ENCODE measurements around the gene BIRC6. TPM values are rescaled to one million over a fixed set of nuclear protein-coding genes. Genes with fewer than 3 reads are reported as not detected.
A peak's percentile ranks its signal among the peaks of the same experiment; 100 is the strongest.
"Not testable (repeated sequence)": the region's sequence is repeated elsewhere in the genome, so short reads cannot be mapped to it uniquely, and the experiment has no call there.

BIRC6 gene
- total RNA-seq: 35.7 TPM
- long read RNA-seq, partial matches to known transcripts: 0 of 2 reads
- long read RNA-seq, other reads (novel, unspliced or antisense): 2 of 2 reads

DNA sequence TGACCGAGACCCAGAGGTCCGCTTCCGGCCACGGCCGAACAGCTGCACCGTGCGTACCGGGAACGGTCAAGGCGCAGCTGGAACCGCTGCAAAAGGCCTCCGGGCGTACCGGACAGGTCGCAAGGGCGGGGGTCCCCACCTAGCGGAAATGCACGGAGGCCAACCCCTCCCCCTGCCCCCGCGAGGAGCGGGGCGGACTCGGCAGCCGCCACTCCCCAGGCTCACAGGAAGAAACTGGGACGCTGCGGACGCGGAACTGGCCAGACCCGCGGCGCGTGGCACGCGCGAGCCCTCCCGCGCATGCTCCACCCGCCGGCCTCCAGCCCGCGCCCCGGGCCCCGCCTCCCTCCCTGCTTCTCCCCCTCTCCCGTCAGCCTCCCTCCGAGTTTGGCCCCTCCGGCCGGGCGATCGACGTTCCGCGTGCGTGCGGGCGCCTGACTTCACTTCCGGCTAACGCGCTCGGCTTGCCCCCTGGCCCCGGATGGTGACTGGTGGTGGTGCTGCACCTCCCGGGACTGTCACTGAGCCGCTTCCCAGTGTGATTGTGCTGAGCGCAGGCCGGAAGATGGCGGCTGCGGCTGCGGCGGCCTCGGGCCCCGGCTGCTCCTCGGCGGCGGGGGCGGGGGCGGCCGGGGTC is at the start of gene BIRC6:
Gene BIRC6 (plus strand): TSS at position 343 of the 637 bp plus-strand sequence. CDS start 139 bp downstream, at position 482.
- intact Hi-C loops (cut with DNase I): no loop called here

DNA sequence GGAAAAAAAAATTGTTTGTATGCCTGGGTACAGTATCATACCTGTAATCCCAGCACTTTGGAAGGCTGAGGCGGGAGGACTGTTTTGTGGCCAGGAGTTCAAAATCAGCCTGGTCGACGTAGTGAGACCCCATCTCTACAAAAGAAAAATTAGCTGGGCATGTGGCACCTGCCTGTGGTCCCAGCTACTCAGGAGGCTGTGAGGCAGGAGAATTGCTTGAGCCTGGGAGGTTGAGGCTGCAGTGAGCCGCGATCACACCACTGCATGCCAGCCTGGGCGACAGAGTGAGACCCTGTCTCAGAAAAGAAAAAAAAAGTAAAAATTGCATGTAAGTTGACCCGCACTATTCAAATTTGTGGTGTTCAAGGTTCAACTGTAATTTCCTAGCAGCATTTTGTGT is 46.2 kb upstream of the BIRC6 start:
- intact Hi-C loops (cut with DNase I): no loop called here
- ATAC-seq (no peak), DNase-seq (ENCODE audit: missing footprints) (no peak)

More for the DNA sequence above, at the start of gene BIRC6:
- DNase-seq (ENCODE audit: missing footprints) (peak; percentile 99), ATAC-seq (peak; percentile 98)

GRCh38 chr2:32314886-32315285 is 41.9 kb upstream of the BIRC6 start:
- intact Hi-C loops (cut with DNase I): no loop called here
- DNase-seq (ENCODE audit: missing footprints) (no peak), ATAC-seq (no peak)

DNA sequence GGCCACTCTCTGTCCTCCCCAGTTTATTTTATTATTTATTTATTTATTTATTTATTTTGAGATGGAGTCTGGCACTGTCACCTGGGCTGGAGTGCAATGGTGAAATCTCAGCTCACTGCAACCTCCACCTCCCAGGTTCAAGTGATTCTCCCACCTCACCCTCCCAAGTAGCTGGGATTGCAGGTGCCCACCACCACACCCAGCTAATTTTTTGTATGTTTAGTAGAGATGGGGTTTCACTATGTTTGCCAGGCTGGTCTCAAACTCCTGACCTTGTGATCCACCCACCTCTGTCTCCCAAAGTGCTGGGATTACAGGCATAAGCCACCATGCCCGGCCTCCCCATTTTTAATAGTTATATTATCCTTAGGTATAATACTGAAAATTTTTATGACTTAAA is 28.1 kb upstream of the BIRC6 start:
- intact Hi-C loops (cut with DNase I); DNase-seq (ENCODE audit: missing footprints); ATAC-seq: not testable (repeated sequence)

DNA sequence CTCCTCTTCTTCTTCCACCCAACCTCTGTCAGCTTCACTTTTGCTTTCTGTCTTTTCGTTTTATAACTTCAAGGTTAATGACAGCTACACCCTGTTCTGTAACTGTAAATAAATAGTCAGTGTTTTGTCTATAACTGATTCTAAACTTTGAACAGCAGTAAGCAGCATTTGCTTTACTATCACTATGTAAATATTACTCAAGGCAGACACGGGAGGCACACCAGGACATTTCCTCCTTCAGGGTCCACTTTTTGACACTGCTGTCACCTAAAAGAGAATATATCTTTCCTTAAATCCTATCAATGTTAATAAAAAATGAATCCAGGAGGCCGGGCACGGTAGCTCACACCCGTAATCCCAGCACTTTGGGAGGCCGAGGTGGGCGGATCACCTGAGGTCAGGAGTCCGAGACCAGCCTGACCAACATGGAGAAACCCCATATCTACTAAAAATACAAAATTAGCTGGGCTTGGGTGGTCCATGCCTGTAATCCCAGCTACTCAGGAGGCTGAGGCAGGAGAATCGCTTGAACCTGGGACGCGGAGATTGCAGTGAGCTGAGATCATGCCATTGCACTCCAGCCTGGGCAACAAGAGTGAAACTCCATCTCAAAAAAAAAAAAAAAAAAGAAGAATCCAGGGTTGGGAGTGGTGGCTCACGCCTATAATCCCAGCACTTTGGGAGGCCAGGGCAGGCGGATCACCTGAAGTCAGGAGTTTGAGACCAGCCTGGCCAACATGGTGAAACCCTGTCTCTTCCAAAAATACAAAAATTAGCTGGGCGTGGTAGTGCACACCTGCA is 27.4 kb upstream of the BIRC6 start:
- DNase-seq (ENCODE audit: missing footprints); intact Hi-C loops (cut with DNase I); ATAC-seq: not testable (repeated sequence)

DNA sequence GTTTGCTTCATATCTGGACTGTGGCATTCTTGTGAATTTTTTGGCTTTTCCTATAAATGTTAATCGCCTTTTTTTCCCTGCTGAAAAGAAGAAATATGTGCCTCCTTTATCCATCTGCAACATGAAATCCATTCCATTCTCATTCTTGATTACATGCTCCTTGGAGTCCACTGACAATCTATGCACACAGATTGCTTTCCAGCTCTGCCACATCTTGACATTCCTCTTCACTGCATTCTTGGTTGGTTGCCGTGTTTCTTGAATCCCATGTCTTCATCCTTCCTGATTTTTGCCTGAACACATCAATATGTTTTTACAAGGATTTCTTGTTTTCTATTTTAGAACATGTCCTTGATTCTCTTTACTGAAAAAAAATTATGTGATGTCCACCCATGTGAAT is 26.7 kb upstream of the BIRC6 start:
- no peak for DNase-seq (ENCODE audit: missing footprints)
- no peak for ATAC-seq
- intact Hi-C loops (cut with DNase I): no loop called here

DNA sequence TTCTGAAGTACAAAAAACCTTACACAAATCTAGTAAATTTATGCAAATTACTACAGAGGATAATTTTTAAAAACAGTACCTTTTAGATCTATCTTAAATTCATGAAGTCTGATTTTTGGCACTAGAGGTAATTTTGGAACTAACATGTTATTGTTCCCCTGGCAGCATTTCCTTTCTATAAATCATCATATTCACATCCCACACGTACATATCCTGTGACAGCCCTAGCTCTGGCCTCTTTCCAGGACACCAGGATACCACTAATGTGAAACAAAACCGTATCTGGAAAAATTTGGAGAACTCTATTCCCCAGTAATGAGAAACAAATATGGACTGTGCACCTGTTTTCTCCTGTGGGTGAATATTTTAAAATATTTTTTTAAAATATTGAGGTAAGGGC is 14.0 kb upstream of the BIRC6 start:
- ATAC-seq (no peak), DNase-seq (ENCODE audit: missing footprints) (no peak)
- intact Hi-C loops (cut with DNase I): no loop called here

- intact Hi-C loops (cut with DNase I); DNase-seq (ENCODE audit: missing footprints); ATAC-seq: not testable (repeated sequence)
Measured at GRCh38 chr2:32350797-32351196, 6.0 kb upstream of the BIRC6 start.

GRCh38 chr2:32355976-32356680 is 695 bp upstream of the BIRC6 start:
- DNase-seq (ENCODE audit: missing footprints) (no peak), ATAC-seq (no peak)
- intact Hi-C loops (cut with DNase I): no loop called here

DNA sequence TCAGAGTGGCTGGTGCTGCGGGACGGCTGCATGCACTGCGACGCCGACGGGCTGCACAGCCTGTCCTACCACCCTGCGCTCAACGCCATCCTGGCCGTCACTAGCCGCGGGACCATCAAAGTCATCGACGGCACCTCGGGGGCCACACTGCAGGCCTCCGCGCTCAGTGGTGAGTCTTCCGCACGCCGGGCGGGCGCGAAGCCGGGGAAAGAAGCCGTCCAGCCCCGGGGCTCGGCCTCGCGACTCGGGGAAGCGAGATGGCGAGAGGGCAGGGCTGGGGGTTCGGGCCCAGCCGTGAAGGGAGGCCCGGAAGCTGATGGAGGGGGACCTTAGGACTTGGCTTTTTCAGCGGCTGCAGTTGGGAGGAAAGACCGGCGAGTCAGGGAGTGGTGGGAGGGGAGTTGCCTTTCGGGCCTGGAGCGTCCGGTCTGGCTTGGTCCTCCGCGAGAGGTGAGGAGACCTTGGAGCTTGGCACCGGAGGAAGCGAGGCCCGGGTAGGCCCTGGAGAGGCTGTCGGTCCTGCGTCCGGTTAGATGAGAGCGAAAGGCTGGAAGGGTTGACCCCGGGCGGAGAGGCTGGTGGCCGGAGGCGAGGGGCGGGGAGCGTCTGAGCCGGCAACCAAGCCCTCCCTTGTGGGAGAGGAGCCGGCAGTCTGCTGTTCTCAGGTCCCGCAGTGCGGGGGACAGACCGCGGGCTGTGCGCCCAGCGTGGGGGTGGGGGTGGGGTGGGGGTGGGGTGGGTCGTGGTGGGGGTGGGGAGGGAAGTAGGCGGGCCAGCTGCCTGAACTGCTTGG is 691 bp downstream of the BIRC6 start:
- peak; percentile 76 for DNase-seq (ENCODE audit: missing footprints)
- intact Hi-C loops (cut with DNase I): no loop called here

GRCh38 chr2:32358111-32358482 is 1.3 kb downstream of the BIRC6 start:
- intact Hi-C loops (cut with DNase I): no loop called here
- ATAC-seq (no peak), DNase-seq (ENCODE audit: missing footprints) (no peak)

More for the DNA sequence above, 691 bp downstream of the BIRC6 start:
- peak; percentile 1 for ATAC-seq

GRCh38 chr2:32360416-32360815 is 3.6 kb downstream of the BIRC6 start:
- DNase-seq (ENCODE audit: missing footprints): no peak
- intact Hi-C loops (cut with DNase I): no loop called here
- no peak for ATAC-seq

DNA sequence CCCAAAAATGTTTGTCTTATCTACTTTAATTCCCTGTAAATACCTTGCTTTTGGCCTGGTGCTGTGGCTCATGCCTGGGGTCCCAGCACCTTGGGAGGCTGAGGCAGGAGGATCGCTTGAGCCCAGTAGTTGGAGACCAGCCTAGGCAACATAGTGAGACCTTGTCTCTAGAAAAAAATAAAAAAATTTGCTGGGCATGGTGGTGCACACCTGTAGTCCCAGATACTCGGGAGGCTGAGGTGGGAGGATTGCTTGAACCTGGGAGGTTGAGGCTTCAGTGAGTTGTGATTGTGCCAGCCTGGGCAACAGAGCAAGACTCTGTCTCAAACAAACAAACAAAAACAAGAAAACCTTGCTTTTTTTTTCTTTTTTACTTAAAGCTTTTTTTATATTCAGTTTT is 6.2 kb downstream of the BIRC6 start:
- intact Hi-C loops (cut with DNase I); ATAC-seq; DNase-seq (ENCODE audit: missing footprints): not testable (repeated sequence)

DNA sequence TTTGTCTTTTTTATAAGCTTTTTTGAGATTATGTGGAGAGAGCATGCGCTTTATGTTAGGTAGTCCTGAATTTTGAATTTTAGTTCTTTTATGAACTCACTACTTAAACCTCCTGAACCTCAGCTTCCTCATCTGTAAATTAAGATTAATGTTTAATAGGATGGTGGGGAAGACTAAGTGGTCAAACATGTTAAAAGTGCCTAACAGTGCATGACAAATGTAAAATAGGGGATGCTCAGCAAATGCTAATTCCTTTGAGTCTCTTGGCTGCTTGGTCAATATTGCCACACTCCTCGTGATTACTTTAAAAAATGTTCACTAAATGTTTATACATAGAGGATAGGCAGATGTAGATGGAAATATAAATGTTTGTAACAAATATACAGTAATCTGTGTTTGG is 6.8 kb downstream of the BIRC6 start:
- ATAC-seq: no peak
- intact Hi-C loops (cut with DNase I): no loop called here
- DNase-seq (ENCODE audit: missing footprints): no peak

- intact Hi-C loops (cut with DNase I); ATAC-seq; DNase-seq (ENCODE audit: missing footprints): not testable (repeated sequence)
Measured at GRCh38 chr2:32364290-32364689, 7.5 kb downstream of the BIRC6 start.

- ATAC-seq; DNase-seq (ENCODE audit: missing footprints); intact Hi-C loops (cut with DNase I): not testable (repeated sequence)
Measured at GRCh38 chr2:32365679-32366078, 8.9 kb downstream of the BIRC6 start.

GRCh38 chr2:32366595-32366994 is 9.8 kb downstream of the BIRC6 start:
- intact Hi-C loops (cut with DNase I): no loop called here
- DNase-seq (ENCODE audit: missing footprints): no peak
- ATAC-seq: no peak

- intact Hi-C loops (cut with DNase I): no loop called here
- no peak for DNase-seq (ENCODE audit: missing footprints)
- ATAC-seq: no peak
Measured at GRCh38 chr2:32369222-32369621, 12.4 kb downstream of the BIRC6 start.

DNA sequence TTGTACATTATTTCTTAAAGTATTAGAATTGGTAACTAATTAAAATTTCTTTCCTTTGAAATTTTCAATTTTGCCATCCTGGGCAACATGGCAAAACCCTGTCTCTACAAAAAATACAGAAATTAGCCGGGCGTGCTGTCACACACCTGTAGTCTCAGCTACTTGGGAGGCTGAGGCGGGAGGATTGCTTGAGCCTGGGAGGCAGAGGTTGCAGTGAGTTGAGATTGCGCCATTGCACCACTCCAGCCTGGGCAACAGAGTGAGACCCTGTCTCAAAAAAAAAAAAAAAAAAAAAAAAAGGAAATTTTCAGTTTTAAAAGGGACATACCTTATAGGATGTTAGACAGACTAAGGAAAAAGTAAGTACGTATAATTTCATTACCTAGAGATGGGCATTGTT is 14.1 kb downstream of the BIRC6 start:
- DNase-seq (ENCODE audit: missing footprints); ATAC-seq; intact Hi-C loops (cut with DNase I): not testable (repeated sequence)
